Measurements from ENCODE around the gene ROBO2.
A peak's percentile ranks its signal among the peaks of the same experiment; 100 is the strongest.

The ROBO2 gene

GRCh38 chr3:77256584-77257503 lies 216.9 kb downstream of the ROBO2 start:
- no peak for DNase-seq (ENCODE audit: low spot score)

DNA sequence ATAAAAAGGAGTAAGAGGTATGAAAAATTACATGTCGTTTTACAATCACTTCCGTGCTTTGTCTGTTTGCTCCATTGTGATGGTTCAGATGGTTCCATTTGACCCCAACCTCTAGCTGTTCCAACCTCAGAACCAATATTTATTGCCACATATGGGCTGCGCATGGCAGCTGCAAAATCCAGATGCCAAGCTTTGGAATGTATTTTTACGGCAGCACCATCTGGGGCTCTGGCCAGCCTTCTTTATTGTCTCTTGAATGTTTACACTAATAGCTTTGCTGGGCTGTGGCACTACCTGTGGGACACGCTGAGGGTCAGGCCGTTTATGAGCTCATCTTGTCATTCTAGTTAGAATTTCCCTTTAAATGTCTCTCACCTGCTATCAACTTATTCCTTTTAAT lies 219.8 kb downstream of the ROBO2 start:
- no peak for DNase-seq (ENCODE audit: low spot score)

DNA sequence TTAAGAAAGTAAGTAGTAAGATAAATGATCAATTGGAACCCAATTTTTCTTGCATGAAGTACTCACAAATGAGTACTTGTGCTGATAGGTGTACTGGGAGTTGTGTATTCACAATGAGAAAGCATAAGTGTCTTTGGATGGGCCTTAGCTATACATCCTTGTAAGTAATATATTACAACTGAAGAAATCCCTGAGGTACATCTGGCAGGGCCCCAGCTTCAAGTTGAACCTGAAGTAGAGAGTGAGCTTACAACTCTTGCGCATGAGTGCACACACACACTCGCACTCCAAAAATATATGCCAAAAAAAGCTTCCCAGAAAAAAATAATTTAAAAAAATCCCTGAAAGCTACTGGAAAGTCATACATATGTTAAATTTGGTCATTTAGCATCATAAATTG lies 222.5 kb downstream of the ROBO2 start:
- no peak for DNase-seq (ENCODE audit: low spot score)

- DNase-seq (ENCODE audit: low spot score): no peak
These were observed 227.7 kb downstream of the ROBO2 start for GRCh38 chr3:77267589-77267988.

GRCh38 chr3:77271306-77271705 lies 231.4 kb downstream of the ROBO2 start:
- no peak for DNase-seq (ENCODE audit: low spot score)

DNA sequence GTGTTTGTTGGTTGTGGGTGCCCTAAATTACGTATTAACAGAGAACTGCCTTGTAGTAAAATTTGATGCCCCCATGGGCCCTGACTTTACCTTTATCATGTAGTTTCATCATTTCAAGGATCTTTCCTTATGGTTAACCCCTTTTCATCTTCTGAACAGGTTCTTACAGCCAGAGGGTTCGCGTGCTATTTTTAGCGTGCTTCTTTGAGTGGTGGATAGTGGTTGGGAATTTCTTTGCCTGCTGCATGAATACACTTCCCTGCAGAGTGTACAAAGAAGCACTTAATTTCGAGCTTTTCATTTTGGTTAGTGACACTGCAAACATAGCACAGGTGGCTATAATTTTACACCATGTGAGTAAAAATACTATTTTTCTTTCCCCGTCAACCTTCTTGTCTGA lies 231.8 kb downstream of the ROBO2 start:
- no peak for DNase-seq (ENCODE audit: low spot score)

DNA sequence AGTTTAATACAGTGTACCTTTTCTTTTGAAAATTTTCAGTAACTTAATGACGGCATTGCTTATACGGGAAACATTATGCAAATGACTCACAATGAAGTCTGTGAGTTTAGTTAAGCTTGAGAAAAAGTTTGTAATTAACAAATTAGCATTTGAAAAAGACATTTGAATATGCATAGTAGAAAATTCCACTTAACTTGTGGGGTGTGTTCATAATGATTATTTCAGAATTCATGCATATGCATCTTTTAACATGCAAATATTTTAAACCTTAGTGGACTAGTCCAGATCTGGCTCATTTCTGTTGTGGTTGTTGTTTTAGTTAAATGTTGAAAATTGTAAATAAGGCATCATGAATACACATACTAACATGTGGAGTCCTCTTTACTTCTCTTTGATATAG lies 239.4 kb downstream of the ROBO2 start:
- DNase-seq (ENCODE audit: low spot score): no peak

GRCh38 chr3:77281721-77282120 lies 241.8 kb downstream of the ROBO2 start:
- no peak for DNase-seq (ENCODE audit: low spot score)

GRCh38 chr3:77283108-77283507 lies 243.2 kb downstream of the ROBO2 start:
- no peak for DNase-seq (ENCODE audit: low spot score)

- DNase-seq (ENCODE audit: low spot score): no peak
These were observed 248.4 kb downstream of the ROBO2 start for GRCh38 chr3:77288348-77288747.

DNA sequence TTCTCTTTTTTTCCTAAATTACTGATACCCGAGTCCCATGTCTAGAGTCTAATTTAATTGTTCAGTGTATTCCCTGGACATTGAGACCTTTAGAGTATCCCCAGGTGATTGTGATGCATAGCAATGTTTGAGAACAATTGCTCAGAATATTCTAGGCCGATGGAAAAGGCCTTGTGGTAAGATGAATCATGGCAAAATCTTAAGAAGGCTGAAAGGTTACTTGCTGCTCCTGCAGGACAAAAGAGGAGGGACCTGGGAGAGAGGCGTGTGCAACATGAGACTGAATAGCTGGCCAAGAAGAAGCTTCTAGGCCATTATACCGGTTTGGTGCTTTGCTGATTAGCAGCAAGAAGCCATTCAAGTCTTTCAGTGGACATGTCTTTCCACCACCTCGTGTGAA lies 256.6 kb downstream of the ROBO2 start:
- no peak for DNase-seq (ENCODE audit: low spot score)

- DNase-seq (ENCODE audit: low spot score): no peak
These were observed 258.5 kb downstream of the ROBO2 start for GRCh38 chr3:77298417-77298816.

DNA sequence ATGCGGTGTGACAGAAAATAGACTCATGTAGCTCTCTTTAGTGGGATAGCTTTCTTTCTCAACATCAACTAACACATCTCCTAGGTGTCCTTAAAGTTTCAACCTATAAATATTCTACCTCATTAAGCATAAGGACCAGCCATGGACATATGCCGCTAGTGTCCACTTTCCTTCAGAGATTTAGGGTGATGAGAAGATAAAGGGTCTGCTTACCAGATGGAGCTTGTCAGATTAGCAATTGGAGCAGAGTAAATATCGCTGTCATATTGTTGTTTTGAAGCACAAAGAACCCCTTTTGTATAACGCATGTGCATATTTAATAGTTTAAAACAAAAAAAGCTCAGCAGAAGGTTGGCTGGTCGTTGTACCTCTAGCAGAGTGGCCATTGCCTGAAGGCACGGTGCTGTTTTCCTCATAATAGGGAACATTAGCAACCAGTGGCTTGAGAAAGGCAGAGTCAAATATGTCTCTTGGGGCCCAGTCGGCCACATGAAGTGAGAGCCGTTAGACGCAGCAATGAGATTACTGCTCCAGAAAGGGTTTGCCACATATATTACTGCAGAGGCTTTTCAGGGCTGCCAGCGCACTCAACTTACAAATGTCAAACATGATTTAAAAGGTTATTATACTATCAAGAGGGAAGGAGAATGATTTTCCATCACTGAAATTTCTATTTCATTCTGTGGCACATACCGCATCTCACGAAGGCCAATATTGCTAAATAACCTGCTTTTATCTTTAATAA lies 264.2 kb downstream of the ROBO2 start:
- DNase-seq (ENCODE audit: low spot score): no peak

GRCh38 chr3:77304700-77305021 lies 264.8 kb downstream of the ROBO2 start:
- no peak for DNase-seq (ENCODE audit: low spot score)

GRCh38 chr3:77309460-77309859 lies 269.6 kb downstream of the ROBO2 start:
- DNase-seq (ENCODE audit: low spot score): no peak

DNA sequence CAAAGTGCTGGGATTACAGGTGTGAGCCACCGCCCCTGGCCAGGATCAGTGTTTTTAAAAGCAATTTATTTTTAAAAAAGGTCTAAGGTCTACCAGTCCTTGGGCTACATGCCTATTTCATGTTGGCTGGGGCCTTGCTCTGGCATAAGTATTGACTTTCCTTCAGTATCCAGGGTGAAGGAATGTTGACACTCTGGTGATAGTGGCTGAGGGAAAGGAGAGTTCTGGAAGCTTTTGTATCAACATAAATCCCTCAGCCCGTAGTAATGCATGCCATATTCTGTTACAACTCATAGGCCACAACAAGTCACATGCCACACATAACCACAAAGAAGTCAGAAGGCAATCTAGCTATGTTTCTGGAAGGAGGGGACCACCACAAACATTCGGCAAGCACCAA lies 273.9 kb downstream of the ROBO2 start:
- no peak for DNase-seq (ENCODE audit: low spot score)

GRCh38 chr3:77319711-77320110 lies 279.8 kb downstream of the ROBO2 start:
- peak; percentile 22 for DNase-seq (ENCODE audit: low spot score)

GRCh38 chr3:77320514-77320913 lies 280.6 kb downstream of the ROBO2 start:
- peak; percentile 3 for DNase-seq (ENCODE audit: low spot score)

GRCh38 chr3:77321646-77322045 lies 281.7 kb downstream of the ROBO2 start:
- no peak for DNase-seq (ENCODE audit: low spot score)

DNA sequence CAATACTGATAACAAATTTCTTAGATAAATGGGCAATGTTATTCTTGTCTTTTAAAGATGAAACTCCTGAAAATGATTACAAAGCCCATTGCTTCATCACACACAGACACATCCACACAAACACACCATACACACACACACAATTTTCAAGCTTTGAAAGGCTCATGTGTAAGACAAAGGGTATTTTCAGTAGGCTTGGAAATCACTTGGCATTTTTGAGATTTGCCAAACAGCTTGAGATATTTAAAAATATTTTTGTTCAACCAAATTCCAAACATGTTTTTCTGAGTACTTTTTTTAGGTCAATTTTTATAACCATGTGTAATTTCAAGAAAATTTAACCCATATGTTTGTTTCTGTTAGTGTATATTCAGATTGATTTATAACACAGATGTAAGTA lies 283.7 kb downstream of the ROBO2 start:
- no peak for DNase-seq (ENCODE audit: low spot score)

DNA sequence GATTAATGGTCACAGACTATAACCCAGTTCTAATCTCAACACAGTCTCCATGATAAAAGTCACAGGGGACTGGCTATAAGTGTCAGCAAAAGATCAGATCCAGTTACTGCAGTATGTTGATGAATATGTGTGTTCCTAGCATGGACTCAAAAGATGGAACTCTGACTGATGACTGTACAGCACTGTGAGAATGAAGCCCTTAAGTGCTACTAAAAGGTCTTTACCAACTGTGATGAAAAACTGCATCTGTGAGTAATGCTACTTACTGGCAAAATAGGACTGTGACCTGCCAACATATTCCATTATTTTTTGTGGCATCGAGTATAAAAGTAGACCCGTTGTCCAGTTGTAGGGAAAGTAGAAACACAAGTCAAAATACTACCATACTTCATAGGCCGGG lies 284.2 kb downstream of the ROBO2 start:
- no peak for DNase-seq (ENCODE audit: low spot score)

DNA sequence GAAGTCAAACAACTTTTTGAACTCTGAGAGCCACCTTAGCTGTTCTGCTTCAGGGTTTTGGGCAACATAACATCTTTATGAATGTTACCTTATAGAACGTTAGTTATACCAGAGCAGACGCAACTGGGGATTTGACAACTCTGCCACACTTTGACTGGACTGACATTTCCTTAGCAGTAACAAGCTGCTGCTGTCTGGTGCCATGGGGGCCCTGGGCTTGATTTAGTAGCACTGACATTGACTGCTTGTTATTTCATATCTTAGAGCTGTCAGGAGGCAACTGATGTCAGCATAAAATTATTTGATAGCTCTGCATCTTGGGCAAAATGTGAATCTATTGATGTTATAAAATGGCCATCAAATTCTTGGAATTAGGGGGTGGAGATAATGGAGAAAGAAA lies 285.4 kb downstream of the ROBO2 start:
- DNase-seq (ENCODE audit: low spot score): no peak

GRCh38 chr3:77325702-77326101 lies 285.8 kb downstream of the ROBO2 start:
- no peak for DNase-seq (ENCODE audit: low spot score)

DNA sequence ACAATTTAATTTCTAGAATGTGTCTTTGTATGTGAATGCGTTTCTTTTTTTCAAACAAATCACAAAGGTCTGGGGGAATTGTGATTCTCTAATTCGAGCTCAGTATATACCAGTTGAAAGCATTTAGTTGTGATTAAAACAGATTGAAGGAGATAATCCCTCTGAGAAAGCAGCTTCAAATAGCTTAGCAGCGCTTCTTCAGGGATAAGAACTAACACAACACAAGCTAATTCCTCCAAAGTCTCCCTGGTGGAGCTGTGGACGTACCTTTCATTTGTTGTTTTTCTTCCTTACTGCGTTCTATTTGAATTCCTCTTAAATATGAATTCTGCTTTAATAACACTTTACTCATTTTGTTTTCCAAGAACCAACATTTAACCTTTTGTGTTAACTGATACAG lies 286.7 kb downstream of the ROBO2 start:
- DNase-seq (ENCODE audit: low spot score): no peak

Data from NAMALWA (cell line).